A172 (cell line): ENCODE measurements around the gene RUNX3. TPM values are rescaled to one million over a fixed set of nuclear protein-coding genes. Genes with fewer than 3 reads are reported as not detected.
"Not testable (repeated sequence)": the region's sequence is repeated elsewhere in the genome, so short reads cannot be mapped to it uniquely, and the experiment has no call there.

Source experiments
- DNase-seq: peaks from one replicate; pipeline ENCODE4 v3.0.0-alpha.2; 2015; ENCODE audit warnings: low spot score
- total RNA-seq: library from RNA; depleted of rRNA; stranded (reverse); fragments of >200 nt; shearing (Covaris generic); gene quantifications from 2 replicates; pipeline ENCODE4 v1.2.3, GENCODE V29; 2014

The RUNX3 gene
- total RNA-seq, 1 experiment from 2014 or later, result not detected

DNA sequence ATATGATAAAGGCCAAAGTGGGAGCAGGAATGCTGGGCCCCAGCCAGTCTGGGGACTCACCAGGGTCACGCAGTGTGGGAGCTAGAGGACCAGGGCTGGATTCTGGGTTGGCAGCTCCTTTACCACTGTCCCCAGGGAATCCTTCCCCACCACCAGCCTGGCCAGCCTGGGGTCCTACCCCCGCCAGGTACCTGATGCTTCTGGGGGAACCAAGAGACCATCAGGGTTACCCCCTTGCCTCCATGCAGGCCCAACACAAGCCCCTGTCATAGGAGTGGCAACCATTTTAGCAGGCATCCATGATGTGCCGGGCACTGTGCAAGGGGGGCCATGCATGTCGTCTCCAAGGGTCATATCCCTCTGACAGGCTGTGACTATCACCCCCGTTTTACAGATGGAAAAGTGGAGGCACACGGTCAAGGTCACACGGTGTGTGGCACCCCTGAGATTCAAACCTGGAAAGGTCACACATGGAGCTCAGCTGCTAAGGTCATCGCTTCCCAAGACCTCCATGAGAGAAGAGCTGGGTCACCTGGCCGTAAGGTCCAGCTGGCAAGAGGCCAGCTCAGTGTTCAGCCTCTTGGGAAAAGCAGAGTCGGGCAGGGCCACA lies 16.4 kb downstream of the RUNX3 start:
- DNase-seq, result no peak

DNA sequence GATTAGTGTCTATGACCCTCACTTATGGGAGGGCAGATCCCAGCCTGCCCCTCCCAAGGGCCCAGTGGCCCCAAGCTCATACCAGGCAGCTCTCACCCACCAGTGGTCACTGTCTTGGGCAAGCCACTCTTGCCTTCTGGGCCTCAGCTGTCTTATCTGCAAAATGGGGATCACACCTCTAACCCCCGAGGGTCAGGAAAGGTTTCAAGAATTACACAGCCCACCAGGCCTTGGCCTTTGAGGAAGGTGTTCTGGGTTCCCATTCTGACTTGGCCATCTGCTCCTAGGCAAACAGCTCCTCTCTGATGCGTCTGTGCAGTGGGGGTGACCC lies 16.8 kb downstream of the RUNX3 start:
- no peak for DNase-seq

DNA sequence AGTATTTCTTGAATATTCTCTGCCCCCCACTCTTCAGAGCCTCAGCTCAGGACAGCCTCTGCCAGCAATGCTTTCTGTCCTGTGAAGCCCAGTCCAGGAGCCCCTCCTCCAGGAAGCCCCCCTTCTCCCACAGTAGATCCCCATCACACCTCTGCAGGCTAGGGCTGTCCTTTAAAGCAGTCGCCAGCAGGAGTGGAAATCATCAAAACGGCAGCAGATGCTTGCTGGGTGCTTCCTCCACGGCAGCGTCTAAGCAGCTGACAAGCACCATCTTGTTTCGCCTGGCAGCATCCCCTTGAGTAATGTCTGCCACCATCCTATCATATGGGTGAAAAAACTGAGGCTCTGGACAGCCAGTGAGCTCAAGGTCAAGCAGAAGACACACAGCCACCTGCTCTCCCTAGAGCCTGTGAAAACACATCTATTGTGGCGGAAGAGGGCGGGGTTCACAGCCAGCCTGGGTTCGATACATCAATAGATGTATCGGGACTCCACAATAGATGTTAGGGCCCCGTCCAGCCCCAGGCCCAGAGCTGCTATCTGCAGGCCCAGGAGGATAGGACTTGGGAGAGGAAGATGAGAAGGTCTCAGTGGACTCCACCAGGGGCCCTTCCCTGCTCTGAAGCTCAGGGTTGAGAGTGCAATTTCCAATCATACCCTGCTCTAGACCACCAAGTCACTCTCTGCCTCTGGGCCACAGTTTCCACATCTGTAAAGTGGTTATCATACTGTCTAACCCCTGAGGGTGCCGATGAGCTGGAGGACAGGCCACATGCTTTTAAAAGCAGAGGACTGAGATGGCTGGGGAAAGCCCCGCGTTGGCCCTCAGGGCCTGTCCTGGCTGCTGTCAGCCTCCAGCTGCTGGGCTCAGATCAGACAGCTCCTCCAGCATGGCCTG lies 17.5 kb downstream of the RUNX3 start:
- no peak for DNase-seq

DNA sequence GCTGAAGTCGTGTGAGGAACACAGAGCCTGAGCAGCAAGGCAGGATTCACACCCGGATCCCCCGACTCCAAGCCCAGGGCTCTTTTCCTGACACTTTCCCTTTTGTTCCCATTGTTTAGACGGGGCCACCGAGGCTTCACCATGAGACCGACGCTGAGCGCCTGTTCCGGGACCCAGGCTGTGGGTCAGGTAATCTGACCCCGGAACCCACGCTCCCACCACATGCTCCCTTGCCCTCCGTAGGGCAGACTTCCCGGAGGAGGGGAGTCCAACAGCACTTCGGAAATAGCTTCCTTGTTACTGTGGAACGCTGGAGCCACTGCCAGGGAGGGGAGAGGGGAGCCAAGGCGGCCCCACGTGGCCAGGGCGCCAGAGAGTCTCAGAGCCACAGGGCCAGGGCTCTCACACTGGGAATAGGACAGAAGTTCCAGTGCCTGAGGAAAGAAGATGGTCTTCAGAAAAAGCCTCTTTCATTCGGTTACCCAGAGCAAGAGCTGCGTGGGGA lies 18.4 kb downstream of the RUNX3 start:
- DNase-seq, result no peak

DNA sequence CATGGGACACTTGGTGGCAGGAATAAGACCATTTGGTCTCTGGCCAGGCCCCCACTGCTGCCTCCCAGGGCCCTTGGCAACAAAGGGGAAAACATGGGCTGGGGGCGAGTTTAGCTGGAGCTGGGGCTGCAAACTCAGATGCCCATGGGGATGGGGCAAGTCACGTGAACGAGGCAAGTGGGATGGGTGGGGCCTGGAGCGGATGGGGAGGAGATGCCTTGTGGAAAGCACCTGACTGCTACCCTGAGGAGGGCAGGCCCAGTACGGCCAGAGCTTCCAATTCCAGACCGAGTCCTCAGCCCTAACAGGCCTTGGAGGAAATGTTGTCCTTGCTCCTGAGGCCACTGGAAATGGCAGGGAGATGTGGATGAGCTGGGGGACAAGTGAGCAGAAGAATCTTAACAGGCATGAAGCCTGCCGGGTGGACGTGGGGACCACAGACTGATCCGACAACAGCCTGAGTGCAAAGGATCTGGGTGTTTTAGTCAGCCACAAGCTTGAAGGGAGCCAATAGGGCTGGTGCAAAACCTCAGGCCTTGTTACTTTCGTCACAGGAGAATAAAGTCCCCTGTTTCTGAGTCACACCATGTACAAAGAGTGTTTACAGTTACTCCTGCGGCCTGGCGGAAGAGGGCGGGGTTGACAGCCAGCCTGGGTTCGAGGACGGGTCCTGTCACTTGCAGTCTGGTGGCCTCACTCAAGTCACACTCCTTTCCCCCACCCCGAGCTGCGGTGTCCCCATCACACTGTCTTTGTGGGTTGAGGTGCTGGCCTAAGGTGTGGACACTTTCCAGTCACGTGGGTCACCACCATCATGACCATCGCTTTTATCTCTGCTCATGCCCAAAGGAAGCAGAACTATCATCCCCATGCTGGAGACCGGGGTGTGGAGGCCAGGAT lies 19.1 kb downstream of the RUNX3 start:
- DNase-seq, result peak; percentile 42

DNA sequence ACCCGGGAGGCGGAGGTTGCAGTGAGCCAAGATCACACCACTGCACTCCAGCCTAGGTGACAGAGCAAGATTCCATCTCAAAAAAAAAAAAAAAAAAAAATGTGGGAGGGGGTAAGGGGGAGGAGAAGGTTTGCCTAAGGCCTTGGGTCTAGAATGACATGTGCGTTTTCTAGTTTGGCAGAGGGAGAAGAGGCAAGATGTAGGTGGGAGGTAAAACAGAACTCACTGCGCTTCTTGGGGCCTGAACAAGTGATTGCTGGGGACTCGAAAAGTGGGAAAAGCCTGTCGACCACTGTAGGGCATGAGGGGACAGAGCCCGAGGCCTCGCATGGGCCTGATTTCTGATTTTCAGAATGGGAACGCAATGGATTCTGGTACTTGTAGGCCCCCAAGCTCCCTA lies 19.9 kb downstream of the RUNX3 start:
- DNase-seq, result no peak

DNA sequence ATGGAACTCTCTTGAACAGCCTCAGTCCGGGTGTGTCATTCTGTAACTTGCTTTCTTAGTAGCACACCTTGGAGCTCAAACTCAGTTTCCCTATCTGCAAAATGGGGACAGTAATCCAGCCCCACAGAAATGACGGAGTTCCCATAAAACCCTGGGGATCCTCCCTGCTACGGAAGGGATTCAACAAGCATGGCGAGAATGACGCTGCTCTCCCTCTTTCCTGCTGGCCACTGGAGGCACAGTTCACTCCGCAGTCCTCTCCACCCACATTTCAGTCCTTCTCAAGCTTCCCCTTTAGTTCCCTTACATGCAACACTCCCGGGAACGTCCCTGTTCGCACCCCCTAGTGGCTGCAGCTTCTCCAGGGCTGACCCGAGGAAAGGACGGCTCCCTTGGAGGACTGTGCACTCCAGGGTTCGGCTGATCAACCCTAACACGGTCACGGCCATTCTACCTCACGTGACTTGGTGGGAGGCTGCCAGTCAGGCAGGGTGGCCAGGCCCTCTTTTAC lies 20.6 kb downstream of the RUNX3 start:
- peak; percentile 6 for DNase-seq

DNA sequence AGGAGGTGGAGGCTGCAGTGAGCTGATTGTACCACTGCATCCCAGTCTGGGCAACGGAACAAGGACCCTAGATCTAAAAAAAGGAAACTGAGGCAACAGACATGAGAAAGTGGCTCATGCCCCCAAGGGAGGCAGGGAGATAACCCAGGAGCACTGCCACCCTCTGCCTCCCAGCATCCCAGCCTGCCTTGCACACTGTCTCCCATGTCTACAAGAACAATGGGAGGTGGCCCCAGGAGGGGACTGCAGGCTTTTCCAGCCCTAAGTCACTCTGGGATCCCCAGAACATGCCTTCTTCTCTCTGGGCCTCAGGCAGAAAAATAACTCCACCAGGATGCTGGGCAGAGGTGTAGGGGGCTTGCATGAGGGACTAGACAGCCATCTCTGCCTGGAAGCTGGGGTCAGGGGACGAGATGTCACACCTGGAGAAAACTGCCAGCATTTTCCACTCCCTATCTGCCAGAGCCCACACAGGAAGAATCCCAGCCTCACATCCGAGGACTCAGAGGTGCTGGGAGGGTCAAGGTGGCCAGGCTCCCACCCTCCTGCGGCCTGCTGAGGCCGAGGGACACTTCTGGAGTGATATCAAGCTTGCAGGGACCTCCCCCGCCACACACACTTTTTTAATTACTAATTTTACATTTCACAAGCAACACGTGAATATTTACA lies 21.4 kb downstream of the RUNX3 start:
- no peak for DNase-seq

DNA sequence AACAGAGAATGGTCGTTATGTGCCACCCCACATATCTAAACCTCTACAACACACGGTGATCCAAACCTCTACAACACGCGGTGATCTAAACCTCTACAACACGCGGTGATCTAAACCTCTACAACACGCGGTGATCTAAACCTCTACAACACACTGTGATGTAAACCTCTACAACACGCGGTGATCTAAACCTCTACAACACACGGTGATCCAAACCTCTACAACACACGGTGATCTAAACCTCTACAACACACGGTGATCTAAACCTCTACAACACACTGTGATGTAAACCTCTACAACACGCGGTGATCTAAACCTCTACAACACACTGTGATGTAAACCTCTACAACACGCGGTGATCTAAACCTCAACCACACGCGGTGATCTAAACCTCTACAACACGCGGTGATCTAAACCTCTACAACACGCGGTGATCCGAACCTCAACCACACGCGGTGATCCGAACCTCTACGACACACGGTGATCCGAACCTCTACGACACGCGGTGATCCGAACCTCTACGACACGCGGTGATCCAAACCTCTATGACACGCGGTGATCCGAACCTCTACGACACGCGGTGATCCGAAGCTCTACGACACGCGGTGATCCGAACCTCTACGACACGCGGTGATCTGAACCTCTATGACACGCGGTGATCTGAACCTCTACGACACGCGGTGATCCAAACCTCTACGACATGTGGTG lies 22.3 kb downstream of the RUNX3 start:
- DNase-seq, result not testable (repeated sequence)

DNA sequence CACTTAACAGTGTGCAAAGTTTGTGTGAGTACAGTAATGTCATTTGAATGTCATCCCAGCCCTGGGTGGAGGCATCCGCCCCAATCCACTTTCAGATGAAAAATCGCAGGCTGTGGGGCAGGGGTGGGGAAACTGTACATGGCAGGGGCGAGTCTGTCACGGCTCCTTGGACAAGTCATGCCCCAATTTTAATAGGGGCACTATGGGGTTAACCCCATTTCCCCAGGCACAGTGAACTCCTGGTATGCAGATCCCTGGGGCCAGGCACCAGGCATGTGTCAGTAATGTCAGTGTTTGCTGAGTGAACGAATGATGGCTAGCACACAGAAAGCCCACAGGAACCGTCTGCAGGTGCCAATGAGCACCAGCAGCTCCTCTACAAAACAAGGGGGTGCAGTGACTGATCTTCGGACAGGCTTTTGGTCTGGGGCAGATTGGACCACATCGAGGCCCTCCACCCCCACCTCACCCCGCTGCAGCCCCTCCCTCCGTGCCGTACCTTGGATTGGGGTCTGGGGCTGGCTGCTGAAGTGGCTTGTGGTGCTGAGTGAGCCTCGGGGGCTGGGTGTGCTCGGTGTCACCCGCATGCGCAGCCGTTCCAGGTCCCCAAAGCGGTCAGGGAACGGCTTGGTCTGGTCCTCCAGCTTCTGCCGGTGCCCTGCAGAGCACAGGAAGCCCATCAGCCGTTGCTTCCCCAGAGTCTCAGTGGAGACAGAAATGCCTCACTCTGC lies 23.2 kb downstream of the RUNX3 start:
- no peak for DNase-seq

DNA sequence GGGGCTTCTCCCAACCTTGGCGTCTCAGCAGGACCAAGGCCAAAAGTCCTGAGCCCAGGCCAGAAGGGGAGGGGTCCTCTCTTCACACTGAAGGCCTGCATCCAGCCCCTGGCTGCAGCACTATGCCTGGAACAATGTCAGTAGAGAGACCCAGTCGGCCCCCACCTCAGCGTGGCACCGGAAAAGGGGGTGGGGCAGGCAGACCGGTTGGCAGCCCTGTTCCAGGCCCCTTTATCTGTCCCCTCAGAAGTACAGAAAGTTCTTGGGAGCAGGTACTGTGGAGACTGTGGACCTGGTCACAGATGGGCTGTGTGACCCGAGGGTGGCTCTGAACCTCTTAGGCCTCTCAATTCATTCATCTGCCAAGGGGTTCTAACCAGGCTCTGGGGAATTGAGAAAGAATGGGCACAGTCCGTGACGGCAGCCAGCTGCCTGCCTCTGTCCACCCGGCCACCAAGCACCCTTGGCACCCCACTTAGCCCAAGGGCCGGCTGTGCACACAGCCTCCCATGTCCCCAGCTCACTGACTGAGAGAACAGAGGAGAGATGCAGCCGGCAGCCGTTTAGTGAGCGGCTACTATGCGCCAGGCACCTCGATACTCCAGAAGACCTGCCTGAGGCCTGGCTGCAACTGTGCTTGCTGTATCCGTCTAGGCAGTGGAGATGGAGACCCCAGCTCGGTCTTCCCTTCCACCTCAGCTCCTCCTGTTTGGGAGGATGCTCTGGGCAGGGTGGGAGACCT lies 23.9 kb downstream of the RUNX3 start:
- no peak for DNase-seq

DNA sequence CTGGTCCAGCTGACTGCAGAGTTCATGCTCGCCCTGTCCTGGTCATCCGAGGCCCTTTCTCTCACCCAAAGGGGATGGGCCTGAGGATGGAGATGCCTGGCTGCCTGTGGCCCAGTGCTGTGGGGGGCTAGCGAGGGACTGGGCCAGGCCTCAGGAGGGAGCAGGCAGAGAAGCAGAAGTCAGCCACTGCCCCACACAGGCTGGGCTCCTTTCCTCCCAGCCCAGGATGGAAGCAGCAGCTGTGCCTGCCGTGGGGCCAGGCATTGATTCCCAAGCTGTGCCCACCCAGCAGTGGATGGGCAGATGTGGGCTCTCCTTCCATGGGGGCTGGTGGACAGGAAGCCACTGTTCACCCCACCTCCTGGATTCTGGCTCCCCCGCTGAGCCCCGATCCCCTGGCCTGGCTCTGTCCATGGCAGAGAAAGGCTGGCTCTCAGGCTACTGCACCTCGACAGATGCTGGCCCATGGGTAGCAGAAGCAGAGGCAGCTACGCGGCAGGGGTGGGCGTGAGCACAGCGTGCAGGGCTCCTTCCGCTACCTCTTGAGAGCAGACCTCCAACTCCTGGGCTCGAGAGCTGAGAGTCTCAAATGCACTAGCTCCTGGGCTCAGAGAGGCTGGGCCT lies 24.6 kb downstream of the RUNX3 start:
- no peak for DNase-seq

DNA sequence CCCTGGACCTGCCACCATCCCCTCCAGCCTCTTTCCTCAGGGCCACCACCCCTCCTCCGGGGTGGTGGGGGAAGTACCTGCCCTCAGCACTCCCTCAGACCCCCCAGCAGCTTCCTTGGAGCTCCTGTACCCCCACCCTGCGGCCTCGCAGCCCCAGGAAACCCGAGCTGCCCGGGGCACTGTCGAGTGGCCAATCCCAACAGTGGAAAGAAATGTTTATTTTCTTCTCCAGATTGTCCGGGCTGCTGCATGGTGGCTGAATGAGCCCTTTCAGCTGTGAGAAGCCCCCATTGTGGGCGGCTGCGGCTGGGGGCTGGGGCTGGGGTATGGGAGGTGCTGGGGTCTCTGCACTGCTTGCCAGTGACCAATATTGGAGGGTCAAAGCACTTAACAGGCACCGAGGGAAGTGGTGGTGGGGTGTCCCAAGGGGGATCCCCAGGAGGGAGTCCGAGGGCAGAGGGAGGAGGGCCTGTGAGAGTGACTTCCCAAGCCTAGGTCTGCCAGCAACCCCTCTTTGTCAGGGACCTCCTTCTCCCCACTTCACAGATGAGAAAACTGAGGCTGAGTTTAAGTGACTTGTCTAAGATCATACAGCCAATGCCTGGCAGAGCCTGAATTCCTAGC lies 25.2 kb downstream of the RUNX3 start:
- DNase-seq, result no peak

DNA sequence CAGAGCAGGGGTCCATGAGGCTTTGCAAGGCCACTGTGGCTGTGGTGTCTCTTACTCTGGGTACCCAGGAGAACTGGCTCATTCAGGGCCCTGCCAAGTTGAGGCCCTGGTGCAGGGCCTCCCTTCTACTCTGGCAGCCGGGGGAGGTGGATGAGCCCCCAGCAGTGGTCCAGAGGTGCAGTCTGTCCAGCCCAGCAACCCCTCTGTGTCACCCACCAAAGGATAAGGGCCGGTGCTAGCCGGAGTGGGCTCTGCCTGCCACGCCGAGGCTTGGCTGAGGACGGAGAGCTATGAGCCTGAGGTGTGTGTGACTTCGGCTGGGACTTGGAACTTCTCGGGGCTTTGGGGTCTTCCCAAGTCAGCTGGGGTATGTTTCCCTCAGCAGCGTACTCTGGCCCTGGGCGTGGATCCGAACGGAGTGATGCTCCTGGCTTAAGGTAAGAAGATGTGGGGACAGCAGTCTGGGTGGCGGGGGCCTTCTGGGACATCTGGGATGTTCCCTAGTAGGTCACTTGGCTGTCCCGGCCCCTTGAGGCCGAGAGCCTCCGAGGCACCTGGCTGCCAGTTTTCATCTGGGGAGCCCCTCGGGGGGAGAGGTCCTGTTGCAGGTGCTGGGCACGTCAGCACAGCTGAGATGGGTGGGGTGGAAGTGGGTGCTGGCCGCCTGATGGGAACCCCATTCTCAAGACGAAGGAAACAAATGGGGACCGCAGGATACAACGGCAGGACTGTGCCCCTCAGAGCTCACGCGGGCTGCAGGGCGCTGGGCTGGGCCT lies 25.9 kb downstream of the RUNX3 start:
- no peak for DNase-seq

DNA sequence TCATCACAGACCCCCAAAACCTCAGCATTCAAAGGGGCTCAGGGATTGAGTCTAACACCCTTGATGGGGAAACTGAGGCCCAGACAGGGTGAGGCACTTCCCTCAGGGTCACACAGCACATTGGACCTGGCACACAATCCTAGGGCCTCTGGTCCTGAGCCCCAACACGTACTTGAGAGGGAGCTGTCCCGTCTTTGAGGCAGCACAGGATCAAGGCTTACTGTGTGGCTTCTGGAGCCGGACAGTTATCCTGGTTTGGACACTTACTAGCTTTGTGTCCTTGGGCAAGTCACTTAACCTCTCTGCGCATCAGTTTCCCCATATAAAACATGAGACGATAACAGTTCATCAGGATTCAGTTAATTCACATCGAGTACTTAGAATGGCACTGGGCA lies 26.5 kb downstream of the RUNX3 start:
- DNase-seq, result no peak

DNA sequence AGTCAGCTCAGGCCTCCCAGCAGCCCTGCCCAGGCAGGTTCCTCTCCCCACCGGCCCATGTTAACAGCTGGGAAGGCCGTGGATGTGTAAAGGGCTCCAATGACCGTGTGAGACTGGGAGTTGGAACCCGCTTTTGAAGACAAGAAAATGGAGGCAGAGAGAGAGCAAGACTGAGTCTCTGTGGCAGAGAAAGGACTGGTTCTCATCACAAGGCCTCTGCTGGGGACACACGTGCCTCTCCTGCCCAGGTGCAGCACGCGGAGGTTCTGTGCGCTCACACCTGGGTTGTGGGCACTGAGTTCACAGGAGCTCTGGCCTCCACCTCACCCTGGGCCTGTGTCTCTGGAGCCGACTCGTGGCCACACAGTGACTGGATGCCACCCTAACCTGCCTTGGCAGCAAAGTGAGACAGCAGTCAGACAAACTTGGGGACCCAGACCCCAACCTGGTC lies 27.0 kb downstream of the RUNX3 start:
- DNase-seq, result no peak

DNA sequence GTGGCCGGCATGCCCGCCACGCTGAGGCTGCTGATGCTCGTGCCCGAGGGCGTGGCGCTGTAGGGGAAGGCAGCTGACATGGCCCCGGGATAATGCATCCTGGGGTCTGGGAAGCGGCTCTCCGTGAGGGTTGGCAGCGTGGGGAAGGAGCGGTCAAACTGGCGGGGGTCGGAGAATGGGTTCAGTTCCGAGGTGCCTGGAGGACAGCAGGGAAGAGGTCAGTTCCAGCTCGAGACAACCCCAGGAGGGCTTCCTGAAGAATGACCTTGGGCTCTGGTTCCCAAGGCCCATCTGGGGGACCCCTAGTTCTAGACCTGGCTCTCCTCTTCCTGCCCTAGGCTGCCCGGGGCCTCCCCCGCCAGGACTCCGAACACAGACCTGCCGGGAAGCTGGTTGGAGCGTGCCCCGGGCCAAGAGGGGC lies 27.6 kb downstream of the RUNX3 start:
- no peak for DNase-seq
